T-helper 9 cell (primary cell): Measurements from ENCODE around the gene AGBL4.
A peak's percentile ranks its signal among the peaks of the same experiment; 100 is the strongest.

Source experiments
- DNase-seq: peaks from one replicate; pipeline ENCODE4 v3.0.0-alpha.2; 2020

Gene AGBL4

GRCh38 chr1:48500541-48501450 is 1523.0 kb downstream of the AGBL4 start:
- DNase-seq: no peak

DNA sequence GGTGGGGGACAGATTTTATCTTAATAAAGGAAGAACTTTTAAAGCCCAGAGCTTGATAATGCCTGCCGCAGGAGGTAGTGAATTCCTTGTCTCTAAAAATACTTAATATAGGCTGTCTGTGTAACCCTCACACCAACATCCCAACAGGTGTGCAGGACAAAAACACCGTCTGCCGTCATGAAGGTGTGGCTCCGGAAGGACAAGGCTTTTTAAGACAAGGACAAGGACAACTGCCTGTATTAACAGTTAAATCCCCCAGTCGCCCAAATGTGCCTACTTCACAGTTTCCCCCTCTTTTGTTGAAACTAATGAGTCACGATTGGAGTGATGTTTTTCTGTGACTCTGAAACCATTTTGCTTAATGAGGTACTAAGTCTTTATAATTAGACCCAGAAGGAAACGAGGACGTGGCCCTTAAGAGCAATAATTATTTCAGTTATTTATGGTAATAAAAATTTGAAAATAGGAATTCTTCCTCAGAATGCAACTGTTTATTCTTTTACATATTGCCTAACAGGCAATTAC is 1524.5 kb downstream of the AGBL4 start:
- no peak for DNase-seq

DNA sequence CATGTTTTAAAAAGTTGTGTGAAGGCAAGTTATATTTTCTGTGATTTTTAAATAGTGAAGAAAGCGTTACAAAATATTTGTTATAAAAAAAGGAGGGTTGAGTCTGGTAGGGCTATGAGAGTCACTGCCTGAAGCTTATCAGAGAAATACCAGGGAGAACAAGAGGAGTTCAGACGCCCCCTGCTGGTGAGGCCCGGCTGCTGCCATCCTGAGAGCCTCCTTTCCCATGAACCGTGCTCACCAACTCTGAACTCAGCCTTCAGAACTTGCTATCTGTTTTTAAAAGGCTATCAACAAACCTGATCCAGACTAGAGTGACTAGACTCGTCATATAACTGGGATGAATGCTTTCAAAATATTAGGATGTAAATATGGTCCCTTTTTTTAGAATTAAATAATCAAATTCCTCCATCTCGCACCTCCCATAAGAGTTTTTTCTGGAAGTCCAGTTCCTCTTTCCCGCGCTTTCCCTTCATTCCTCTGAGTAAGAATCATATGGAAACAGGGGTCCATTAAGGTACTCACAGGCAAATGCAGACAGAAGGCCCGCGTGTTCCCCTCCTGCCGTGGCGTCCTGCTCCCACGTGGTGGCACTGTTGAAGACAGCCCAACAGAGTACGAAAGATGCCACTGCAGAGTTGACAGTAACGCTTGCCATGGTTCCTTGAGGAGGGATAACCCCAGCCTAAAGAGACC is 1525.5 kb downstream of the AGBL4 start:
- DNase-seq: peak; percentile 54

DNA sequence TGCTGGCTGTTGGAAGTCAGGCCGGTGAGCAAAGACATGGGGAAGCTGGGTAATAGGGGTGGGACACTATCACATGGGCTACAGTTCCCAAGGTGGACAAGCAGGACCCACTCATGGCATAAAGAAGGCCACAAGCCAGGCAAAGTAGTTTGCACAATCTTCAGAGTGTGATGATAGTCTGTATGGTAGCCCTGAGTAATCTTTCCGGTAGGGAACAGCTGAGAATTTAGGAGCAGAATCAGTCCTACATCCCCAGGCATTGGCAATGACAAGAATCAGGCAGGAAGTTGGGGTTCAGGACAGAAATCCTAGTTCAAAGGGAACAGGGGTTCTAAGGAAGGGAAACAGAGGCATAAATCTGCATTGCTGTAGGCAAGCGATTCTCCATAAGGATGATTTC is 1527.8 kb downstream of the AGBL4 start:
- DNase-seq: no peak

- no peak for DNase-seq
Observed at GRCh38 chr1:48495166-48495565, 1528.6 kb downstream of the AGBL4 start.

- no peak for DNase-seq
Observed at GRCh38 chr1:48493970-48494769, 1529.6 kb downstream of the AGBL4 start.

- DNase-seq: no peak
Observed at GRCh38 chr1:48493041-48493440, 1530.7 kb downstream of the AGBL4 start.

DNA sequence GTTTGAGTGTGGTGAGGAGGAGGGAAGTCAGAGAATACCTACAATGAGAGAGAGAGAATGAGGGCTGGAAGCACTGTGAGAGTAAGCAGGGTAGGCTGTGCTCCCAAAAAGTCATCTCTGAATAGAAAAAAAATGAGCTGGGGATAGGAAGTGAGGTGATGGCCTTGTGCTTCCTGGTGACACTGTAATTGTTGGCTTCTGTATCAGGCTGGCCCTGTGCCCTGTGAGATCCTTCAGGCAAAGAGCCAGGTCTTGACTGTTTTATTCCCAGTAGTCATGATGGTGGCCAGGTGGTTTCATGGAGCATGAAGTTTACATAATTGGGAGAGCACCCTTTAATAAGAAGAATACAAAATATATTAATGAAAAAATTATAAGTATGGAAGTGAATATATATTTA is 1531.4 kb downstream of the AGBL4 start:
- no peak for DNase-seq

DNA sequence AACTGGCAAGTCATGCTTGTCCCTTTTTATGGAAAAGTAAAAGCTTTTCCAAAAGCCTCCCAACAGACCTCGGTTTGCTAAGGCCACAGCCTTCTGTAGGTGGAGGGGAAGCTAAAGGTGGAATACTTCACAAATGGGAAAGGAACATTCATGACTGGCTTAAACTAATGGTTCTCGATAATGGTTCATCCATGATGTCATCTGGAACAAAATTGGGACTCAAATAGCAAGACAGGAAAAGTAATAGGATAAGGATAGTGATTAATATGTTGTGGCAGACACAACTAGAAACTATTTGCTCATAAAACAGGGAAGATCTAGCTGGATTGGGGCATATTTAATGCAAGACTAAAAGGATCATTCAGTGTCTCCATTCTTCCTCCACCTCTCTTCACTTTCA is 1535.0 kb downstream of the AGBL4 start:
- DNase-seq: no peak
